Bronchial epithelial cell (primary cell): ENCODE measurements around the gene AZI2. TPM values are rescaled to one million over a fixed set of nuclear protein-coding genes. Genes with fewer than 3 reads are reported as not detected.

Experiments
- DNase-seq: peaks from one replicate; pipeline ENCODE4 v3.0.0-alpha.2; 2010; ENCODE audit warnings: low read depth
- FAIRE-seq: peaks from 2 replicates; lab custom pipeline; 2011; peaks lifted over from hg19 to GRCh38; lab: Jason Lieb, UNC
- H3K27me3 ChIP-seq: 2 replicates; pipeline ENCODE4 v1.5.1; 2011; ENCODE audit warnings: low read length; ENCODE audit not compliant: control insufficient read depth, insufficient read depth
- H3K36me3 ChIP-seq: 2 replicates; pipeline ENCODE4 v1.5.1; 2011; ENCODE audit warnings: low read length; ENCODE audit not compliant: control insufficient read depth, insufficient read depth
- H3K4me3 ChIP-seq: 2 replicates; pipeline ENCODE4 v1.5.1; 2011; ENCODE audit warnings: mild to moderate bottlenecking, low read depth, low read length, control low read depth
- CTCF ChIP-seq: IDR thresholded peaks from 2 replicates; pipeline ENCODE4 v1.5.1; 2011; ENCODE audit warnings: mild to moderate bottlenecking, moderate library complexity, low read length, control low read depth, inconsistent platforms; ENCODE audit not compliant: insufficient read depth, severe bottlenecking
- total RNA-seq: library from RNA; depleted of rRNA; stranded (reverse); fragments of >200 nt; gene quantifications from 2 replicates; pipeline ENCODE4 v1.2.1, GENCODE V29; 2014

The AZI2 gene
- total RNA-seq, 1 donor from 2014 or later, result 81.6 TPM

GRCh38 chr3:28348265-28348628 lies 377 bp downstream of the AZI2 start:
- H3K36me3 ChIP-seq, result no peaks in the 10 kb centered on the region
- peak; percentile 2 for TF ChIP-seq CTCF
- H3K27me3 ChIP-seq, result no peaks in the 10 kb centered on the region
- H3K4me3 ChIP-seq, result peak overlapping the region; percentile 90
- FAIRE-seq, result no peak
- DNase-seq, result peak; percentile 78

- FAIRE-seq (no peak), DNase-seq (peak; percentile 68)
- Histone ChIP-seq H3K27me3 (no peaks in the 10 kb centered on the region), H3K4me3 (peak overlapping the region; percentile 90), H3K36me3 (no peaks in the 10 kb centered on the region)
- no peak for TF ChIP-seq CTCF
Observed at GRCh38 chr3:28347374-28348264, 1.0 kb downstream of the AZI2 start.

- no peak for TF ChIP-seq CTCF
- Histone ChIP-seq H3K36me3 (no peaks in the 10 kb centered on the region), H3K27me3 (no peaks in the 10 kb centered on the region), H3K4me3 (no peak overlapping the region)
- DNase-seq (no peak), FAIRE-seq (no peak)
Observed at GRCh38 chr3:28345690-28346089, 2.9 kb downstream of the AZI2 start.

GRCh38 chr3:28343144-28343543 lies 5.5 kb downstream of the AZI2 start:
- no peak for TF ChIP-seq CTCF
- no peaks in the 10 kb centered on the region for H3K36me3 ChIP-seq
- no peak for FAIRE-seq
- no peaks in the 10 kb centered on the region for H3K27me3 ChIP-seq
- peak; percentile 12 for DNase-seq
- H3K4me3 ChIP-seq, result no peak overlapping the region

- no peak overlapping the region for H3K4me3 ChIP-seq
- TF ChIP-seq CTCF, result no peak
- H3K27me3 ChIP-seq, result no peaks in the 10 kb centered on the region
- DNase-seq (no peak), FAIRE-seq (no peak)
- peaks cover 4% of the 10 kb centered on the region for H3K36me3 ChIP-seq
Observed at GRCh38 chr3:28337230-28337629, 11.4 kb downstream of the AZI2 start.
